Hepatocyte (in vitro differentiated cells): ENCODE measurements around the gene TOB1. TPM values are rescaled to one million over a fixed set of nuclear protein-coding genes. Genes with fewer than 3 reads are reported as not detected.

ENCODE experiments used
- DNase-seq: peaks from one replicate; pipeline ENCODE4 v3.0.0-alpha.2; 2016; ENCODE audit warnings: low spot score
- H2AFZ ChIP-seq: fragments of 200-600 bp; sonication (generic); 2 replicates; pipeline ENCODE4 v1.6.0; 2016; ENCODE audit warnings: antibody characterized with exemption, mild to moderate bottlenecking
- H3K27ac ChIP-seq: fragments of 200-600 bp; sonication (generic); 2 replicates; pipeline ENCODE4 v1.5.1; 2016; ENCODE audit warnings: mild to moderate bottlenecking
- H3K27me3 ChIP-seq: fragments of 200-600 bp; sonication (generic); 2 replicates; pipeline ENCODE4 v1.6.1; 2016
- H3K36me3 ChIP-seq: fragments of 200-600 bp; sonication (generic); replicated peaks from 2 replicates; pipeline ENCODE4 v1.5.1; 2016; ENCODE audit warnings: low read depth; ENCODE audit not compliant: insufficient read depth
- H3K4me1 ChIP-seq: fragments of 200-600 bp; sonication (generic); 2 replicates; pipeline ENCODE4 v1.5.1; 2016; ENCODE audit warnings: mild to moderate bottlenecking, moderate library complexity; ENCODE audit not compliant: insufficient read depth
- H3K4me2 ChIP-seq: fragments of 200-600 bp; sonication (generic); 2 replicates; pipeline ENCODE4 v1.6.0; 2016
- H3K4me3 ChIP-seq: fragments of 200-600 bp; sonication (generic); 2 replicates; pipeline ENCODE4 v1.5.1; 2016; ENCODE audit warnings: mild to moderate bottlenecking
- H3K79me2 ChIP-seq: fragments of 200-600 bp; sonication (generic); 2 replicates; pipeline ENCODE4 v1.6.0; 2017; ENCODE audit warnings: mild to moderate bottlenecking
- H3K9me2 ChIP-seq: fragments of 200-600 bp; sonication (generic); replicated peaks from 2 replicates; pipeline ENCODE4 v1.6.0; 2017; ENCODE audit warnings: mild to moderate bottlenecking; ENCODE audit not compliant: insufficient read depth
- H3K9me3 ChIP-seq: fragments of 200-600 bp; sonication (generic); 2 replicates; pipeline ENCODE4 v1.5.1; 2016; ENCODE audit warnings: low read depth, mild to moderate bottlenecking
- H4K20me1 ChIP-seq: fragments of 200-600 bp; sonication (generic); 2 replicates; pipeline ENCODE4 v1.6.0; 2016; ENCODE audit warnings: mild to moderate bottlenecking; ENCODE audit not compliant: insufficient read depth, poor library complexity, severe bottlenecking
- CTCF ChIP-seq: fragments of 200-600 bp; sonication (generic); IDR thresholded peaks from 2 replicates; pipeline ENCODE4 v1.5.1; 2016; ENCODE audit warnings: antibody characterized with exemption, mild to moderate bottlenecking; ENCODE audit not compliant: poor library complexity
- EZH2 ChIP-seq: fragments of 200-600 bp; sonication (generic); IDR thresholded peaks from 2 replicates; pipeline ENCODE4 v1.6.1; 2016; ENCODE audit warnings: antibody characterized with exemption, mild to moderate bottlenecking, borderline replicate concordance
- EZH2phosphoT487 ChIP-seq: fragments of 200-600 bp; sonication (generic); IDR thresholded peaks from one replicate; pipeline ENCODE4 v1.6.1; 2018; ENCODE audit warnings: antibody characterized with exemption, mild to moderate bottlenecking, low read depth, moderate library complexity; ENCODE audit not compliant: unreplicated experiment, severe bottlenecking
- WGBS: methylation state at CpG from one replicate; pipeline ENCODE4 v1.1.6; 2016; ENCODE audit warnings: low lambda C conversion rate; ENCODE audit errors: missing lambda C conversion rate; 5-methylcytosine and 5-hydroxymethylcytosine counted together
- polyA plus RNA-seq: library from polyadenylated mRNA; unstranded; fragments of >200 nt; fragmentation: Nextera tagmentation; extraction: Ambion mirVana; gene quantifications from 2 replicates; pipeline ENCODE4 v1.2.1, GENCODE V29; 2016
- total RNA-seq: library from RNA; depleted of rRNA; stranded (reverse); fragments of >200 nt; gene quantifications from 2 replicates; pipeline ENCODE4 v1.2.3, GENCODE V29; 2014

Gene TOB1
- total and polyA plus RNA-seq, 2 experiments from 2014 or later = 43.2 to 52.1 TPM

DNA sequence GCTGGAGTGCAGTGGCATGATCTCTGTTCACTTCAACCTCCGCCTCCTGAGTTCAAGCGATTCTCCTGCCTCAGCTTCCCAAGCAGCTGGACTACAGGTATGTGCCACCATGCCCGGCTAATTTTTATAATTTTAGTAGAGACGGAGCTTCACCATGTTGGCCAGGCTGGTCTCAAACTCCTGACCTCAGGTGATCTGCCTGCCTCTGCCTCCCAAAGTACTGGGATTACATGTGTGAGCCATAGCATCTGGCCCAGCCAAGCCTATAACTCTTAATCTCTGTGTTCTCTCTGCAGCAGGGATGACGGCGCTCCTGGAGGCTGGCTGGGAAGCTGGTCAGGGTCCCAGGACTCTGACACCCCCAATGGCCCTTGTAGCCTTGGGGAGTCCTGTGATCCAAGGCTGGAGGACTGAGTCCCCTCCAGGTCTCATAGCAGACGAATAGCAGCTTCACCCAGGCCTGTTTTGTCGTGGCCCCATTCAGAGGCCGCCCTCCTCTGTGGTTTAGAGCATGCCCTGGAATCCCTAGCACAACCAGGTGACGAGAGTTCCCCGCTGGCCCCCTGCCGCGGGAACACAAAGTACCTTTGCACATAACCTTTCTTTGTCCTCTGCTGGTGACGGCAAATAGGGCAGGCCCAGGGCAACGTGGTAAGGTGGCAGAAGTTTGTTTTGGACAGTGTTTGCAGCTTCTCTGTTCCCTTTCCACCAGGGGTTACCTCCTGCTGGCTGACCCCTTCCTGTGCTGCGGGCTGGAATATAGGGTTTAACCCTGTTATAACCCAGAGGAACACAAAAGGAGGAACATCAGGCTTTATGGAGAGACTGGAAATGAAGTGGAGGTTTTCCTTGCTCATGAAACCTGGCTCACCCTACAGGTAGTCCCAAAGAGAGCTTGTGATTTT lies 43.0 kb upstream of the TOB1 start:
- peak overlapping the region; percentile 34 for H2AFZ ChIP-seq
- no peaks in the 10 kb centered on the region for H4K20me1 ChIP-seq
- H3K9me2 ChIP-seq = no peaks in the 10 kb centered on the region
- DNase-seq = peak; percentile 75
- H3K27me3 ChIP-seq = no peaks in the 10 kb centered on the region
- H3K27ac ChIP-seq = peak overlapping the region; percentile 80
- no peak overlapping the region for H3K4me3 ChIP-seq
- TF ChIP-seq EZH2 = no peak
- no peak for TF ChIP-seq EZH2phosphoT487
- no peak for TF ChIP-seq CTCF
- H3K9me3 ChIP-seq = no peaks in the 10 kb centered on the region
- no peaks in the 10 kb centered on the region for H3K79me2 ChIP-seq
- peaks cover 45% of the 10 kb centered on the region for H3K4me1 ChIP-seq
- 50% methylated on average over 16 of the region's 16 CpGs for WGBS
- no peaks in the 10 kb centered on the region for H3K36me3 ChIP-seq
- H3K4me2 ChIP-seq = peak overlapping the region; percentile 34

GRCh38 chr17:50908140-50908859 lies 42.1 kb upstream of the TOB1 start:
- Histone ChIP-seq H3K4me1 (peaks cover 53% of the 10 kb centered on the region), H3K79me2 (no peaks in the 10 kb centered on the region), H3K27me3 (no peaks in the 10 kb centered on the region), H3K27ac (peak overlapping the region; percentile 80), H3K36me3 (no peaks in the 10 kb centered on the region), H3K9me3 (no peaks in the 10 kb centered on the region), H2AFZ (no peak overlapping the region), H4K20me1 (no peaks in the 10 kb centered on the region), H3K9me2 (no peaks in the 10 kb centered on the region), H3K4me3 (no peak overlapping the region), H3K4me2 (no peak overlapping the region)
- TF ChIP-seq EZH2phosphoT487 = no peak
- no peak for TF ChIP-seq CTCF
- no peak for TF ChIP-seq EZH2
- WGBS = 92% methylated on average over 8 of the region's 8 CpGs
- no peak for DNase-seq

DNA sequence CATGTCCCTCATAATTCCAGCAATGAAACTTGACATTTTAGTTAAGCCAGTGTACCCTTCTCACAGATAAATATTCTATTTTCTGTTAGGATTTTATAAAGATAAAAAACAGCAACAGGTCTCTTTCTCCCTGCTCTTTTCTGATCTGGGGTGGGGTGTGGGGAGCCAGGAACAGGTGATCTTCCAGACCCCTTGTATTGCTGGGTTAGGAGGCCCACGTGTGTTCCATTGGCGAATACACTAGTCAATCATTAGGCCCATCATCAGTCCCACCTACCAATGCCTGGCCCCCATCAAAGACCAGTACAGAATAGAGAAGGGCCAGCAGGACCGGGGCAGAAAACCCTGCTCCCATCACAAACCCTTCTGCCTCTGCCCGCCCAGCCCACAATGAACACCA lies 40.3 kb upstream of the TOB1 start:
- no peaks in the 10 kb centered on the region for H4K20me1 ChIP-seq
- WGBS = 89% methylated on average over 4 of the region's 4 CpGs
- H3K9me2 ChIP-seq = no peaks in the 10 kb centered on the region
- DNase-seq = no peak
- H3K27me3 ChIP-seq = no peaks in the 10 kb centered on the region
- H3K27ac ChIP-seq = peak overlapping the region; percentile 98
- peaks cover 62% of the 10 kb centered on the region for H3K4me1 ChIP-seq
- H3K4me2 ChIP-seq = no peak overlapping the region
- H3K9me3 ChIP-seq = no peaks in the 10 kb centered on the region
- no peak for TF ChIP-seq EZH2
- TF ChIP-seq CTCF = no peak
- TF ChIP-seq EZH2phosphoT487 = no peak
- H3K79me2 ChIP-seq = no peaks in the 10 kb centered on the region
- H3K36me3 ChIP-seq = no peaks in the 10 kb centered on the region
- no peak overlapping the region for H2AFZ ChIP-seq
- H3K4me3 ChIP-seq = no peak overlapping the region
